AG04450 (cell line): ENCODE data around the gene TRPV2. TPM values are rescaled to one million over a fixed set of nuclear protein-coding genes. Genes with fewer than 3 reads are reported as not detected.
"Not testable (repeated sequence)": the region's sequence is repeated elsewhere in the genome, so short reads cannot be mapped to it uniquely, and the experiment has no call there.

ENCODE experiments used
- CTCF ChIA-PET: fragments of 300-600, 350-600 bp; formaldehyde crosslinking; extraction: SDS; loops from one replicate; lab custom pipeline; 2022; ENCODE audit warnings: antibody characterized with exemption, inconsistent platforms; lab: Charles Lee
- POLR2A ChIA-PET: fragments of 350-600 bp; formaldehyde crosslinking; extraction: SDS; loops from one replicate; lab custom pipeline; 2021; ENCODE audit warnings: antibody characterized with exemption, inconsistent platforms; lab: Yijun Ruan, JAX
- DNase-seq: peaks from one replicate; pipeline ENCODE4 v3.0.0-alpha.2; 2011; ENCODE audit warnings: low read depth, low spot score
- H3K27ac ChIP-seq: one replicate; pipeline ENCODE4 v1.5.1; 2012; ENCODE audit warnings: low read depth, low read length, control low read depth
- H3K27me3 ChIP-seq: one replicate; pipeline ENCODE4 v1.6.0; 2012; ENCODE audit warnings: low read length; ENCODE audit not compliant: control insufficient read depth, insufficient read depth
- H3K4me3 ChIP-seq: 2 replicates; pipeline ENCODE4 v1.5.1; 2011; ENCODE audit warnings: mild to moderate bottlenecking, low read depth, low read length, control low read depth
- H3K9me3 ChIP-seq: 2 replicates; pipeline ENCODE4 v1.5.1; 2012; ENCODE audit warnings: low read length; ENCODE audit not compliant: control insufficient read depth, insufficient read depth
- polyA plus RNA-seq: library from polyadenylated mRNA; depleted of rRNA; stranded (reverse); fragments of >200 nt; gene quantifications from 2 replicates; pipeline ENCODE4 v1.2.3, GENCODE V29; 2011
- TF ChIP-seq, protein P1 (sequence below): IDR thresholded peaks from 2 replicates; pipeline ENCODE4 v1.5.1; 2011; ENCODE audit warnings: low read depth, low read length, control low read depth, inconsistent platforms

The TRPV2 gene
- polyA plus RNA-seq, 1 experiment, result 30.8 TPM

DNA sequence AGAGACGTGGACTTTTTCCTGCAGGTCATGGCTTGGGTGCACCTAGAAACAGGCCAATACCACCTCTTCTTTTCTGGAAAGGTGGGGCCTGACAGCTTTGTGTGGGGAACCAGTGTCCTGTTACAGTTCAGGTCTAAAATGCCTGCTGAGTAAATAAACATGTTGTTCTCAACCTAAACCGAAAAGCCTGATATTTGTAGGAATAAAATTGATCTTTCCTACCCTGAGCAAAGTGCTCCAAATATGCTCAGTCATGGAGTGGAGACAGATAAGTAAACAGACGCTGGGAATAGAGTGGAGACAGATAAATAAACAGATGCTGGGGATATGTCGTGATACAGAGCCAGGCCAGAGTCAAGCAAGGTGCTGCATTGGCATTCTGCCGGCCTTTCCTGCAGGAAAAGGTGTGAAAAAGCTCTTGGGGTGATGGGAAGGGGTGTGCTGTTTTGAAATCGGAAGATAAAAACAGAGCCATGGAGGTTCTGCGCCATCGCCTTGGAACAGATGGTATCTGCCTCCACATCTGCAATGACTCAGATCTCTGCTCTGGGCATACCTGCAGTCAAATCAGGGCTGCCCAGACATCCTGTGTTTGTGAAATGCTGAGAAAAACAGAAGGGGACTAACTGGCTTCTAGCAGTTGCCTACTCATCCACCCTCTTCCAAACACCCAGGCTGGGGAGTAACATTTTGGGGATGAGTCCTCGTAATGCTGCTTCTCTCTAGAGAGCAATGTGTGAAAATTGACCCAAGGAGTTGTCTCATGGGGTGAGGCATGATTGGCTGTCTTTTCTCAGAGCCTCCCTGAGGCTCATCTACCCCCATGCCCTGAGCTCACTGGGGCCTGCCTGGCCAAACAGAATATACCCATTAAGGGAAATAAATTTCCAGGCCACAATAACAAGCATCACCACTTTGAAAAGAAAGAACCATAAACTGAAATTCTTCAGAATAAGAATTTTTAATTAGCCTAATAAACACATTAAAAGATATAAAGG lies 16.8 kb upstream of the TRPV2 start:
- Histone ChIP-seq H3K27me3 (no peaks in the 10 kb centered on the region), H3K27ac (no peak overlapping the region), H3K4me3 (no peak overlapping the region), H3K9me3 (no peaks in the 10 kb centered on the region)
- TF ChIP-seq, protein P1, sequence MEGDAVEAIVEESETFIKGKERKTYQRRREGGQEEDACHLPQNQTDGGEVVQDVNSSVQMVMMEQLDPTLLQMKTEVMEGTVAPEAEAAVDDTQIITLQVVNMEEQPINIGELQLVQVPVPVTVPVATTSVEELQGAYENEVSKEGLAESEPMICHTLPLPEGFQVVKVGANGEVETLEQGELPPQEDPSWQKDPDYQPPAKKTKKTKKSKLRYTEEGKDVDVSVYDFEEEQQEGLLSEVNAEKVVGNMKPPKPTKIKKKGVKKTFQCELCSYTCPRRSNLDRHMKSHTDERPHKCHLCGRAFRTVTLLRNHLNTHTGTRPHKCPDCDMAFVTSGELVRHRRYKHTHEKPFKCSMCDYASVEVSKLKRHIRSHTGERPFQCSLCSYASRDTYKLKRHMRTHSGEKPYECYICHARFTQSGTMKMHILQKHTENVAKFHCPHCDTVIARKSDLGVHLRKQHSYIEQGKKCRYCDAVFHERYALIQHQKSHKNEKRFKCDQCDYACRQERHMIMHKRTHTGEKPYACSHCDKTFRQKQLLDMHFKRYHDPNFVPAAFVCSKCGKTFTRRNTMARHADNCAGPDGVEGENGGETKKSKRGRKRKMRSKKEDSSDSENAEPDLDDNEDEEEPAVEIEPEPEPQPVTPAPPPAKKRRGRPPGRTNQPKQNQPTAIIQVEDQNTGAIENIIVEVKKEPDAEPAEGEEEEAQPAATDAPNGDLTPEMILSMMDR, result no peak
- no peak for DNase-seq
- ChIA-PET CTCF (no interaction called here), POLR2A (no interaction called here)

DNA sequence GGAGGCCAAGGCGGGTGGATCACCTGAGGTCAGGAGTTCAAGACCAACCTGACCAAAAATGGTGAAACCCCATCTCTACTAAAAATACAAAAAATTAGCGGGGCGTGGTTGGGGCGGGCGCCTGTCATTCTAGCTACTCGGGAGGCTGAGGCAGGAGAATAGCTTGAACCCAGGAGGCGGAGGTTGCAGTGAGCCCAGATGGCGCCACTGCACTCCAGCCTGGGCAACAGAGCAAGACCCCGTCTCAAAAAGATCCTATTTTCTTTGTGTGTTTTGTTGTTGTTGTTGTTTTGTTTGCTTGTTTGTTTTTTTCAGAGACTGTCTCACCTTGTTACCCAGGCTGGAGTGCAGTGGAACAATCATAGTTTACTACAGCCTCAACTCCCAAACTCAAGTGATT lies 11.5 kb upstream of the TRPV2 start:
- not testable (repeated sequence) for H3K27me3 ChIP-seq, H3K4me3 ChIP-seq, DNase-seq, H3K9me3 ChIP-seq, H3K27ac ChIP-seq
- CTCF ChIA-PET, result interaction anchor here (1.0 kb wide), 1 partner anchor 48 kb away, joined by 3 read pairs; no protein-coding TSS in a partner anchor
- POLR2A ChIA-PET, result interaction anchor here (0.7 to 1.4 kb wide), 4 partner anchors 15 to 117 kb away, joined by 3 to 6 read pairs (median 3); partner anchors contain the start of gene UBB

DNA sequence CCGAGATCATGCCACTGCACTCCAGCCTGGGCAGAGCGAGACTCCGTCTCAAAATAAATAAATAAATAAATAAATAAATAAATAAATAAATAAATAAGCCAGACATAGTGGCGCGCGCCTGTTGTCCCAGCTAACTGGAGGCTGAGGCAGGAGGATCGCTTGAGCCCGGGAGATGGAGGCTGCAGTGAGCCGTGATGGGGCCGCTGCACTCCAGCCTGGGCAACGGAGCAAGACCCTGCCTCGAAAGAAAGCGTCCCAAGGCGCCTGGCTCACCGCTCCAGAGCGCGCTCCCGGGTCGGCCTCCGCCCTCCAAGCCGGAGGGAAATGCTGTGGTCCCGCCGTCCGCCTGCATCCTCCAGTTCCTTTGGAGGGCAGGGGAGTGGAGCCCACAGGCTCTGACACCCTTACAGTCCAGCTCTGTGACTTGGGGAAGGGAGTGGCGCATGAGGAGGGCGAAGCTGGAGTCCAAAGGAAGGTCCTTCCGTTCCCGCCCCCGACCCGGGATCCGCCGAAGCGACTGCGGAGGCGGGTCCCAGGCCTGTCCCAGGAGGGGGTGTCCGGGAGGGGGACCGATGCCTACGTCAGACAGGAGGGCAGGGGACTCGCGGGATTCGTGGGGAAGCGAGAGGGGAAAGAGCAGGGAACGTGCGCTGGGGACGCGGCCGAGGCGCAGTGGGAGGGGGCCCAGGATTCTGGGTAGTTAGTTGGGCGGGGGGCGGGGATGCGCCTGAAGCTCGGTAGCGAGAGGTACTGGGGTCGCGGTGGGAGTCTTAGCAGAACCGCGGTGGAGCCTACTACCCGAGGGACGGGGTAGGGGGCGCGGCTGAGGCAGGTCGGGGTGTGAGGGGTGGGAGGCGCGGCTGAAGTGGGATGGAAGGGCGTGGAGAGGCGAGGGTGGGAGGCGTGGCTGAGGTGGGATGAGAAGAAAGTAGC lies 8.4 kb upstream of the TRPV2 start:
- H3K4me3 ChIP-seq, result peak overlapping the region; percentile 58
- CTCF ChIA-PET, result interaction anchor here (0.7 kb wide), 1 partner anchor 28 kb away, joined by 8 read pairs; no protein-coding TSS in a partner anchor
- POLR2A ChIA-PET, result interaction anchor here (1.3 to 2.7 kb wide), 2 partner anchors 26 to 32 kb away, joined by 10 to 19 read pairs; partner anchors contain the start of gene UBB
- no peak for DNase-seq
- TF ChIP-seq, protein P1, result no peak
- no peak overlapping the region for H3K27ac ChIP-seq
- H3K27me3 ChIP-seq, result no peaks in the 10 kb centered on the region
- H3K9me3 ChIP-seq, result no peaks in the 10 kb centered on the region

DNA sequence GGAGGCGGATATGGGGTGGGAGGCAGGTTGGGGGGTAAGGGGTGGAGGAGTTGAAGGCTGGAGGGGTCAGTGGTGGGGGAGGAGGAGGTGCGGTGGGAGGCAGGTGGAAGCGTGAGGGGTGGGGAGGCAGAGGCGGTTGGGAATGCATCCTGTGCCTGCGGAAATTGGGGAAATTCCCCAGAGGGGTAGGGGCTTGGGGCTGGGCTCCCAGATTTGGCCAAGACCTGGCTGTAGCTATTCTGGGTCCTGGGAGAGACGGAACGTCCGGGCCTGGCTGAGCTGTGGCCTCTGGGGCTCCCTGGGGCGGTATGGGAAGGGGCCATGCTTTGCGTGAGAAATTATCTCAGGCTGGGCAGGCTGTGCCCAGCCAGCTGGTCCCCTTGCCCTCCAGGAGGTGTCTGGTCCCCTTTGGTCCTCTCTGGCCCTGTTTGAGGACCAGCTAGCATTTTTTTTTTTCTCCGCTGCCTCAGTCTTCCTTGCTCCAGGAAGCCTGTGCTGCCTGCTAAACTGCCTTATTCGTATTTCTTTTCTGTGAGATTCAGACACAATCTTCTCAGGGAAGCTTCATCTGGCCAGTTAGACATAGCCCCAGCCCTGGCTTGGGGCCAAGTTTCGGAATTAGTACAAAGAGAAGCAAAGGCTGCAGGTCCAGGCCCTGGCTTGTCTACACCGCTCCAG lies 7.3 kb upstream of the TRPV2 start:
- no peak overlapping the region for H3K27ac ChIP-seq
- H3K4me3 ChIP-seq, result no peak overlapping the region
- TF ChIP-seq, protein P1, result no peak
- no peaks in the 10 kb centered on the region for H3K27me3 ChIP-seq
- POLR2A ChIA-PET, result interaction anchor here (1.0 to 2.7 kb wide), 2 partner anchors 27 to 30 kb away, joined by 6 to 19 read pairs; partner anchors contain the start of gene UBB
- DNase-seq, result no peak
- no peaks in the 10 kb centered on the region for H3K9me3 ChIP-seq
- CTCF ChIA-PET, result interaction anchor here (1.4 kb wide), 1 partner anchor 20 kb away, joined by 4 read pairs; no protein-coding TSS in a partner anchor
